Epithelial cell of proximal tubule (primary cell): ENCODE data around the gene OXGR1. TPM values are rescaled to one million over a fixed set of nuclear protein-coding genes. Genes with fewer than 3 reads are reported as not detected.
"Not testable (repeated sequence)": the region's sequence is repeated elsewhere in the genome, so short reads cannot be mapped to it uniquely, and the experiment has no call there.

Source experiments
- DNase-seq: peaks from one replicate; pipeline ENCODE4 v3.0.0-alpha.2; 2011; ENCODE audit warnings: low read depth
- H3K4me3 ChIP-seq: 2 replicates; pipeline ENCODE4 v1.5.1; 2011; ENCODE audit warnings: low read depth, mild to moderate bottlenecking, low read length
- total RNA-seq: library from RNA; depleted of rRNA; stranded (reverse); fragments of >200 nt; gene quantifications from 2 replicates; pipeline ENCODE4 v1.2.3, GENCODE V29; 2015
- TF ChIP-seq, protein P1 (sequence below): conservative IDR thresholded peaks from 2 replicates; pipeline ENCODE4 v1.5.1; 2012; ENCODE audit warnings: low read depth, mild to moderate bottlenecking, low read length

Gene OXGR1
- total RNA-seq, result 0.36 TPM in 1 of 2 replicates, not detected in the other

DNA sequence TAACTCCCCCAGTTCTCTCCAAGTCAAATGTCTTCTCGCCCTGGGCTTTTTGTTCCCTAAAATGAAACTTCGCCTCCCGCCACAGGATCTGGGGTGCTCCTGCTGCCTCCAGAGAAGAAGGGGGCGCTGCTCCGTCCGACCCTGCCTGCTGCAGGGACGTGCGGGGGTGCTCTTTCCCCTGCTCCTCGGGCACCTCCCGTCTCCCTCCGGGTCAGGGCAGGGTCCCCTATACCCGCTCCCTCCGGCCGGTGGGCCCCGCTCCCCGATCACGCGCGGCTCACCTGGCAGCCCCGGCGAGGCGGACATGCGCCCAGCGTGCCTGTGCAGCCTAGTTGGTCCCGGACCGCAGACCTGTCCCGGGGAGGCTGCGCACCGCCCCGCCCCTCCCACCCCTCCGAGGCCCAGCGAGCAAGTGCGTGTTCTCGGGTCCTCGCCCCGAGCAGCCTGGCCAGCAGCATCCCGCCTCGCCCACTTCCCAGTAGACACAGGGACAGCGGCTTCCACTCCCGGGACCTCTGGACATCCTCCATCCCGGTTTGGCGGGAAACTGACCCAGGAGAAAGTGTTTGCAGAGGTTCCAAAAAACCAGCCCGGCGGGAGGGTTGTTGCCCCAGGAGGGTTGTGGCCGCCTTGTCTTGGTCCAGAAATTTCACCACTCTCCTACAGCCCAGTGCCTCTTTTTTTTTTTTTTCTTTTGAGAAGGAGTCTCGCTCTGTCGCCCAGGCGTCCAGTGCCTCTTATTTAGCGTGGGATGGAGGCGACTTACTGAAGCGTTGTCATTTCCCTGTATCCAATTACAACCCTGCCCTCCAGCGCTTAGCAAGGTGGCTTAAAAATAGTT is at the start of gene OXGR1:
TSS of gene OXGR1 (minus strand) at position 460 of the 841 bp plus-strand sequence. CDS start 6,717 bp downstream, outside the sequence.
- H3K4me3 ChIP-seq, result no peak within 1 kb of the TSS
- TF ChIP-seq, protein P1, sequence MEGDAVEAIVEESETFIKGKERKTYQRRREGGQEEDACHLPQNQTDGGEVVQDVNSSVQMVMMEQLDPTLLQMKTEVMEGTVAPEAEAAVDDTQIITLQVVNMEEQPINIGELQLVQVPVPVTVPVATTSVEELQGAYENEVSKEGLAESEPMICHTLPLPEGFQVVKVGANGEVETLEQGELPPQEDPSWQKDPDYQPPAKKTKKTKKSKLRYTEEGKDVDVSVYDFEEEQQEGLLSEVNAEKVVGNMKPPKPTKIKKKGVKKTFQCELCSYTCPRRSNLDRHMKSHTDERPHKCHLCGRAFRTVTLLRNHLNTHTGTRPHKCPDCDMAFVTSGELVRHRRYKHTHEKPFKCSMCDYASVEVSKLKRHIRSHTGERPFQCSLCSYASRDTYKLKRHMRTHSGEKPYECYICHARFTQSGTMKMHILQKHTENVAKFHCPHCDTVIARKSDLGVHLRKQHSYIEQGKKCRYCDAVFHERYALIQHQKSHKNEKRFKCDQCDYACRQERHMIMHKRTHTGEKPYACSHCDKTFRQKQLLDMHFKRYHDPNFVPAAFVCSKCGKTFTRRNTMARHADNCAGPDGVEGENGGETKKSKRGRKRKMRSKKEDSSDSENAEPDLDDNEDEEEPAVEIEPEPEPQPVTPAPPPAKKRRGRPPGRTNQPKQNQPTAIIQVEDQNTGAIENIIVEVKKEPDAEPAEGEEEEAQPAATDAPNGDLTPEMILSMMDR, result no peak
- DNase-seq, result no peak

DNA sequence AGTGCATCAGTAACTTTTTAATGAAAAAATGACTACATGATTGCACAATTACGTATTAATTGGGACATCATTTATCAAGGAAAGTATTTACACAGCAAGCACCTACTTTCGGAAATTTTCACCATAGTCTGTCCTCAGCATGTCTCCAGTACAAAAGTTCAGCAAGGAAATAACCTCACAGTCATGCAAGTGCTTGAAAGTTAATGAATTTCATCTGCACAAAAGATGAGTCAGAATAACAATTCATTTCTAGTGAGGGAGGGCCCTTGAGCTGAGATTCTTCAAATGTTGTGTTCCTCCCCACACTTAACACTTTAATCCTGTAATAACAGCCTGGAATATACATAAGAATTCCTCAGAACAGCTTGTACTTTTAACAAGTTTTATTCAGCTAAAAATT is 49.0 kb upstream of the OXGR1 start:
- TF ChIP-seq, protein P1, result no peak
- no peak for DNase-seq
- no peak overlapping the region for H3K4me3 ChIP-seq

DNA sequence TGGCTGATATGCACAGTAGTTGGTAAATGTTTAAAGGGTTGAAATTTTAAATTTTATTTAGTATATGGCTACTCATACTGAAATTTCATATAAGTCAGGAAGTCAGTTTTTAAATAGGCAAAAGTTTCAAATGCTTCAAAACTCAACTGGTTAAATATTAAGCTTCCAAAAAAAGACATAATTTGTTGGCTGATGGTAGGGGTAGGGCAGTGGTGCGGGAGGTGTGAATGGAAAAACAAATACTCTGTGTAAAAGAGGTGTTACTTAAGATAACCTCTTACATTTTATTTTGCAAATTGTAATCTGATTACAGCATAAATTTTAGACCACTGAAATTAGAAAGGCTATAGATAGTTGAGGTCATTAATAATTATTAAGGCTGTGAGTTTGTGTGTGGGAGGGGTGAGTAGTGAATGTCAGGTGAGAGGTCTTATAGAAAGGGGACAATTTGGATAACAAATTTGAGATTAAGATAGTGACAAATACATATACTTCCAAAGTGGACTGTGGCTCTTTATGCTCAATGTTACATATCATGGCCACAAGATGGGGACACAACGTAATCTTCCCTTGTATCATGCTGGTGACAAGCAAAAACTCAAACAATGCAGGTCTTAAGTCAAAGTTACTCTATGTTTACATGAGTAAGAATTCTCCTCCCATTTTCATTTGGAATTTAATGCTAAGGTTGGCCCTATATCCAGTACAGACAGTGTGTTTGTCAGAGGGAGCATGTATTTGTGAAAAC is 36.6 kb upstream of the OXGR1 start:
- H3K4me3 ChIP-seq, result no peak overlapping the region
- TF ChIP-seq, protein P1, result peak; percentile 51
- DNase-seq, result no peak

DNA sequence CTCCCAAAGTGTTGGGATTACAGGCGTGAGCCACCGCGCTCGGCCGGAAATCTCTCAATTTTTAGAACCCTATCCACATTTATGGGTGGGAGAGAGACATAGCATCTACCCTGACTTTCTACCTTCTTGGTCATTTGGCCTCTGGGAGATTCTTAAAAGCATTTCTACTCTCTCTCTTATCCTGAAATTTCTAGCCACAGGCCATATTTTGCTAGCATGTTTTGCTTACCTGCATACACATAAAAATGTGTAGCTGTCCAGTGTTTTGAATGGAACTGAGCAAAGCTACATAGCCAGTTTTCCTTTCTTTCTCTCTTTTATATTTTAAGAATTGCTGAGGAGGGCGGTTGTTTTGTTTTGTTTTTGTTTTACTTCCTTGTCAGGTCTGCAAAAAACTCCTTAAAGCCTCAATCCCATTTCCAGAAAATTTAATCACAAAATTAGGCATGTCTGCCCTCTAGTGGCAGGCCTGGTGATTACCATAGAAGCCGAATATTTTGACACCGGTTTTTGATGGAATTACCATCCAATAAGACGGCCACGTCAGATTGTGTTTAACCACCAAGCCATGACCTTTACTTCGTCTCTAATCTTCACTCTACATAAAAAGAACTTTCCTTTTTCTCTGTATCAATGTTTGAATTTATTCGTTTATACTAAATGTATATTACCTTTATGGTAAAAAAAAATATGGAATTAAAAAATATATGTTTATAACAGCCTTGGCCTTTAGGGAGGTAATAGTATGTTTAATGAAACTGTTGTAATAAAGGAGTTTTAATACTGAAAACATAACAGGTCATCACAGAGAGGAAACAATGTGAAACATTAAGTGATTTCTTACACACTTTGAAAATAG is 34.4 kb upstream of the OXGR1 start:
- no peak overlapping the region for H3K4me3 ChIP-seq
- TF ChIP-seq, protein P1, result peak; percentile 84
- DNase-seq, result no peak

DNA sequence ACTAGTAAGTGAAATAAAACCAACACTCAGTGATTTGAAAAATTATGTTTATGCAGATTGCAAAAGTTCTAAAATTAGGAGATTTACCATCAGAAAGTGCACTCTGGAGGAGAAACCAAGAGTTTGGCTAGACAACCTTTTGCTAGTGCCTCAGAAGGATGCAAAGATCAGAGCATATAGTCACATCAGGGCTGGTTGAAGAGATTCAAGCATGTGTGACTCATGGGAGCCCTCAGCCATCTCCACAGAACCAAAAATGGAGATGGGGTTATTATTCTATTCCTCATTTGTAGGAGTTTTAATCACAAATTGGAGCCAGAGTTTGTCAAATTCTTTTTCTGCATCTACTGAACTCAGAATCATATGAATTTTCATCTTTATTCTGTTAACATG is 32.9 kb upstream of the OXGR1 start:
- TF ChIP-seq, protein P1, result no peak
- no peak overlapping the region for H3K4me3 ChIP-seq
- DNase-seq, result no peak

DNA sequence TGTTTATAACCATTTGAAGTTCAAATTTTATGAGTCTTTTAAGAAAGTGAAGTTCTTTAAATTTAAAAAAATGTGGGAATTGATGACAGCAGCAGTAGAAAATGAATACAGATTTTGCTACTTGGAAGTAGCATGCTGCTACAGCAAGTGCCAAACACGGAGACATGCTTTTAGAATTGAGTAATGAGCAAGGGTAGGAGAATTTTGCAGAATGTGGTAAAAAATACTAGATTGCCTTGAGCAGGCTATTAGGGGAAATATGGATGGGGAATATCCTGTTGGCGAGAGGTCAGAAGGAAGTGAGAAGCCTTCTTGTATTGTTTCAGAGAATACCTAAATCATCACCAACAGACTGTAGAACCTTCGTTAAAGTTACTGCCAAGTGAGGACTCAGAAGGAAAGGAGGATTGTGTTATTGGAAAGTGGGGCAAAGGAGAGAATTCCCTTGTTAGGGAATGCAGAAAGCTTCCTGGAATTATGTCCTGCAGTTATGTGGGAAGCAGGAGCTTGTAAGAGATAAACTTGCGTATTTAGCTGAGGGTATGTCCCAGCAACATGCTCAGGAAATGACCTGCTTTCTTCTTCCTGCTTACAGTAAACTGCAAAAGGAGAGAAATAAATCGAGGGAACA is 32.4 kb upstream of the OXGR1 start:
- H3K4me3 ChIP-seq, result no peak overlapping the region
- TF ChIP-seq, protein P1, result no peak
- no peak for DNase-seq

DNA sequence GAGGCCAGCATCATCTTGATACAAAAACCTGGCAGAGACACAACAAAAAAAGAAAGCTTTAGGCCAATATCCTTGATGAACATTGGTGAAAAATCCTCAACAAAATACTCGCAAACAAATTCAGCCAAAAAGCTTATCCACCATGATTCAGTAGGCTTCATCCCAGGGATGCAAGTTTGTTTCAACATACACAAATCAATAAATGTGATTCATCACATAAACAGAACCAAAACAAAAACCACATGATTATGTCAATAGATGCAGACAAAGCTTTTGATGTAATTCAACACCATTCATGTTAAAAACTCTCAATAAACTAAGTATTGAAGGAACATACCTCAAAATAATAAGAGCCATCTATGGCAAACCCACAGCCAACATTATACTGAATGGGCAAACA is 29.5 kb upstream of the OXGR1 start:
- H3K4me3 ChIP-seq, DNase-seq: not testable (repeated sequence)
